HG03175 (cell line): ENCODE results near the gene FRMPD2.
"Not testable (repeated sequence)": the region's sequence is repeated elsewhere in the genome, so short reads cannot be mapped to it uniquely, and the experiment has no call there.

ENCODE experiments used
- ATAC-seq: cut with Tn5 transposase; IDR thresholded peaks from one replicate; pipeline ENCODE4 v1.9.1; 2021; ENCODE audit warnings: mild to moderate bottlenecking, moderate library complexity; ENCODE audit not compliant: unreplicated experiment

The FRMPD2 gene

GRCh38 chr10:48253970-48254657 lies 20.4 kb downstream of the FRMPD2 start:
- ATAC-seq: no peak

- ATAC-seq: no peak
These were observed 22.2 kb downstream of the FRMPD2 start for GRCh38 chr10:48252354-48252650.

DNA sequence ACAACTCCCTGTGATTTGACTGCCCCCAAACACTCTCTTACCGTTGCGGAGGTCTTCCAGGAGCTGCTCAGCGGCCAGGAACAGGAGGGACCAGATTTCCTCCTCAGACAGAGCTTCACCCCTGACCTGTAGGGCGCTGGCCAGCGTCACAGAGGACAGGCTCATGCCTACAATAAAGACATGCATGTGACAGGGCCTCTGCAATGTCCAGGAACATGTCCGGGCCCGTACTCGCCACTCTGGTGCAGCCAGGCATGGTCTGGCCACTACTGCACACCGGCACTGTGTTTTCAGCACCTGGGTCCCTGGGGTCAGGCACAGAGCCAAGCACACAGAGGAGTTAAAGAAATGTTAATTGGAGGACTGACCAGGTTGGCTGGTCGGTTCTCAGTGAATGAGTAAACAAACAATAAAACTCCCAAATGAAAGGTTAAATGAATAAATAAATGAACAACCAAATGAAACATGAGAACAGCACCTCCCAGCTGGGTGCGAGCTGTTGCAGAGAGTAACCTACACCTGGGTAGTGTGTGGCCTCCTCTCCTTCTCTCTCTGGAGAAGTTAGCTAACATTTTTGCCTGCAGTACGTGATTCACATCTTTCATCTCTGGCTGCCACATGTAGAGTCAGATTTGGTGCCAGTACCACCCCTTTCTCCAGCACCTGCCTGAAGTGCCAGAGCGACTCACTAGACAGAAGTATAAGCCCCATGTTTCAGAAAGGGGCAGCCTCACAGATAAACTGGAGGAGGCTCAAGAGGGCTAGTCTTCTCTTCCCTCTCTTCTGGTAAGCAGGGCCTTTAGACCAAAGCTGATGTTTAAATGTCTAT lies 22.8 kb downstream of the FRMPD2 start:
- ATAC-seq: no peak

DNA sequence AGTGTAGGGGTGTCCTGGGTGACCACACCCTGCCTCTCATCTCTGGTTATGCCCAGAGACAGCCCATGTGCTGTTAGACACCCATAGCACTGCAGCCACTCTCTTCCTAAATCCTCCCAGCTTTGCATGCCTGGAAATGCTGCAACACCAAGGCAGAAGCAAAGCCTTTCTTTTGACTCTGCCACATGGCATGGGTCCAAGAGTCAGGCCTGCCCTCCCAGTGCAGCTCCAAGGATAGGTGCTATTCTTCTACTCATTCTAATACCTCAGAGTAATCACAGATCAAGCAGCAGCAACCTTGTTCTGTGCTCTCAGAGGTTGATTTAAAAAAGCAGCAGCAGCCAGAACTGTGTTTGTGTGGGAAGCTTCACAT lies 23.4 kb downstream of the FRMPD2 start:
- no peak for ATAC-seq

GRCh38 chr10:48249763-48250351 lies 24.6 kb downstream of the FRMPD2 start:
- no peak for ATAC-seq

- ATAC-seq: no peak
These were observed 25.3 kb downstream of the FRMPD2 start for GRCh38 chr10:48249004-48249762.

DNA sequence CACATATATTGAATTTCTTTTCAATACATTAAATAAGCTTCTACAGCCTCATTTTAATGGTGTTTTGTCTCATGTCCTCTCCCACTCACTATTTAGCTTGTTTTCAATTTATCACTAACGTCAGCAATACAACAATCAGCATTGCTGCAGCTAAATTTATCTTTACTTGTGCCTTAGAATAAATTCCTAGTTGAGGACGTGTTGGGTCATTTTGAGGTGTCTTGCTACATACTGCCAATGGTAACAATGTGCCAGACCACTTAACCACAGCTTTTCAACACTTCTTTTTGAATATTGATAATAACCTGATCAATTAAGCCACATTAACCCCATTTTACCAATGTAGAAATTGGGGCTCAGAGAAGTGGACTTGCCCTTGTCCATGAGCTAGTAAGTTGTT lies 26.0 kb downstream of the FRMPD2 start:
- no peak for ATAC-seq

DNA sequence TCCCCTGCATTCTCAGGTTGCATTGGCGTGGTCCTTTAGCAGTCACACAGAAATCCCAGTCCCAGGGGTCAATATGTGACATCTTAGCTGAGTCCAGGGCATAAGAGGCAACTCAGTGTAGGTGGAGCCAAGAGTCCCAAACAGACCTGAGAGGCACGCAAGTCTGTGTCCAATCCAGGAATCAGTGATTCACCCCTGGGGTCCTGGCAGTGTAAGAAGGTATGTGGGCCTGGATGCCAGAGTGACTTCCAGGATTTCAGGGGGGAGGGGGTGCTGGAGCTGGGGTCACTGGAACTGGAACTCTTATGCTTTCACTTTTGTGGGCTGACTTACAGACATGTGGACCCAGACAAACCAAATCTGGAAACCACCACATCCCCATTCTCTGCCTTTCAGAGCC lies 26.8 kb downstream of the FRMPD2 start:
- ATAC-seq: no peak

- no peak for ATAC-seq
These were observed 28.0 kb downstream of the FRMPD2 start for GRCh38 chr10:48246501-48246900.

- ATAC-seq: no peak
These were observed 28.5 kb downstream of the FRMPD2 start for GRCh38 chr10:48245977-48246376.

DNA sequence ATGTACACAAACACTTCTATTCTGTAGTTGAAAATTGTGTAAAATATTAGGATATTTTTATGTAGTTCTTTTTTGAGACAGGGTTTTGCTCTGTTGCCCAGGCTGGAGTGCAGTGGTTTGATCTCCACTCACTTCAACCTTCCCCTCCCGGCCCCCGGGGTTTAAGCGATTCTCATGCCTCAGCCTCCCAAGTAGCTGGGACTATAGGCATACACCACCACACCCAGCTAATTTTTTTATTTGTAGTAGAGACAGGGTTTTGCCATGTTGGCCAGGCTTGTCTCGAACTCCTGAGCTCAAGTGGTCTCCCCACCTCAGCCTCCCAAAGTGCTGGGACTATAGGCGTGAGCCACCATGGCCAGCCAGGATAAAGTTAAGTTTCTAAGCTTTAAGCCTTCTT lies 30.6 kb downstream of the FRMPD2 start:
- ATAC-seq: not testable (repeated sequence)

GRCh38 chr10:48243487-48243886 lies 31.0 kb downstream of the FRMPD2 start:
- ATAC-seq: no peak

- no peak for ATAC-seq
These were observed 32.2 kb downstream of the FRMPD2 start for GRCh38 chr10:48242171-48242904.

GRCh38 chr10:48241332-48241731 lies 33.2 kb downstream of the FRMPD2 start:
- no peak for ATAC-seq

- ATAC-seq: no peak
These were observed 34.3 kb downstream of the FRMPD2 start for GRCh38 chr10:48240196-48240595.

GRCh38 chr10:48239618-48240017 lies 34.9 kb downstream of the FRMPD2 start:
- ATAC-seq: no peak

- ATAC-seq: no peak
These were observed 35.5 kb downstream of the FRMPD2 start for GRCh38 chr10:48238826-48239520.

DNA sequence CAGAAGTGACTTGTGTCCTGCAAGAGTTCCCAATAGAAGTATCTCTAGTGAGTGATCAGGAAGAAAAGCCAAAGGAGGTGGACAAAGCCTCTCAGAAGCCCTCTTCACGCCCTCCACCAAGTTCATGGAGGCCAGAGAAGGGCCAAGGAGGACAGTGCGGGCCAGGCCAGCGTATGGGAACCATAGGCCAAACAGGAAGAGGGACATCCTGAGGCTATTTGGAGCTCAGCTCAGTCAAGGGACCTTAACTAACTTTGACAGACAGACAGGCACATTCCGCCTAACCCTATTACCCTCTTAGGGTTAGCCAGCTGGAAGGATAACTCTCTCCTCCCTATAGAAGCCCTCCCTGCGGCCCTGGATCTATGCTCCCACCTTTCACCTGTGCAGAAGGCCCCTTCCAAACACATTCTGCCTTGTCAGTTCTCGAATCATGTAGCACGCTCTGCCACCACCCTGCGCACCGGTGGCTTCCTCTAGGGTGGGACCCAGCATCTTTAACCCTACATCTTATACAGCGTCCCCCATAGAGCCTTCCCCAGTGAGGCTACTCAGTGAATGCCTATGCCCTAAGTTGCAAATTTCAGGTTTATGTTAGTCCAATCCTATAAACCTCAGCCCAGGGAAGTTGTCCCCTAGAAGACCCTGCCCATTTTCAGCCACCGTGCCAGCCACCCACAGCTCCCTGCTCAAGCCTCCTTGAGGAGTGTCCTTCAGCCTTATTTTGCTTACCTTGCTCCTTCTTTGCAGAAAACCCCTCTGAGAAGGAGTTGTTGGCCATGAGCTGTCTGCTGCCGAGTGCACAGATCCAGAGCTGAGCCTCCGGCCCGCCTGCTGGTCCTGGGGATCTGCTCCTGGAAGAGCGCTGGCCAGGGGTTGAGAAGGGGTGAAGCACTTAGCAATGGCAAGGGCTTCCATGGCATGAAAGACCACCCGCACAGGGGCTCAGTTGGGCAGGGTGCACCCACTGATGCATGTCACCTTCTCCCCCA lies 36.9 kb downstream of the FRMPD2 start:
- no peak for ATAC-seq

- no peak for ATAC-seq
These were observed 38.3 kb downstream of the FRMPD2 start for GRCh38 chr10:48236199-48236621.
